Gastroesophageal sphincter (tissue), 3 donors: ENCODE measurements around the gene PKIB.

Experiments used
- CTCF ChIP-seq, 4 experiments: fragments of 200-600 bp in 2 of 4; fragments of 450-650 bp in 2 of 4; sonication (generic) in 1 of 4; IDR thresholded peaks; one replicate each; pipeline ENCODE4 v1.5.1; 2017 to 2019; ENCODE audit warnings: antibody characterized with exemption in 4 of 4, mild to moderate bottlenecking in 2 of 4, moderate library complexity in 2 of 4
- EP300 ChIP-seq: sonication (generic); formaldehyde crosslinking; IDR thresholded peaks from one replicate; pipeline ENCODE4 v1.6.1; 2017; ENCODE audit warnings: antibody characterized with exemption, mild to moderate bottlenecking
- POLR2A ChIP-seq, 2 donors: fragments of 450-650 bp; IDR thresholded peaks; one replicate each; pipeline ENCODE4 v1.6.1; 2017; ENCODE audit warnings: antibody characterized with exemption in 2 of 2, mild to moderate bottlenecking in 2 of 2, moderate library complexity in 1 of 2
- POLR2AphosphoS5 ChIP-seq: sonication (generic); formaldehyde crosslinking; IDR thresholded peaks from one replicate; pipeline ENCODE4 v1.6.1; 2017; ENCODE audit warnings: antibody characterized with exemption

DNA sequence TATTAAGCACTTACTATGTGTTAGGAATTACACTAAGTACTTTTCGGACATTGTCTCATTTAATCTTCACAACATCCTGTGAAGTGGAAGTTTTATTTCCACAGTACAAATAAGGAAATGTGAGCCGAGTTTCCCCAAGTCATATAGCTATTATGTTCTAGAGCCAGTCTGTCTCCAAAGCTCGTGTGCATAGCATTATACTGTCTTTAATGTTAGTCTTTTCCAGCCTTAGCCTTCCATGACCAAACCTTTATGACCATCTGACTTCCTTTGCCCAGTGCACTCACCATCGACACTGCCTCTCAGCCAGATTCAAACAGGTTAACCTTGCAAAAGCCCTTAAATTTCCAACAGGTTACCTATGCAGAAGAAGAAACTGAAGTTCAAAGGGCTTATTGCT, 55.7 kb downstream of the PKIB start:
- TF ChIP-seq CTCF (IDR thresholded peaks at IDR 0.05) = no peak
- TF ChIP-seq POLR2A (IDR thresholded peaks at IDR 0.05) = no peak
- TF ChIP-seq EP300 = no peak
- no peak for TF ChIP-seq POLR2AphosphoS5
